ENCODE results near the gene CLK1. TPM values are rescaled to one million over a fixed set of nuclear protein-coding genes. Genes with fewer than 3 reads are reported as not detected.

Gene CLK1
- total RNA-seq, 1 donor from 2014 or later: 69.2 TPM

GRCh38 chr2:200861617-200862155, 2.8 kb downstream of the CLK1 start:
- TF ChIP-seq CTCF (conservative IDR thresholded peaks at IDR 0.05): no peak
- peaks cover 33% of the 10 kb centered on the region for H3K4me1 Mint-ChIP-seq
- no peaks in the 10 kb centered on the region for H3K9me3 Mint-ChIP-seq
- H3K27me3 Mint-ChIP-seq (ENCODE audit: low read depth): no peaks in the 10 kb centered on the region
- H3K27ac Mint-ChIP-seq (ENCODE audit: unreplicated experiment): peak overlapping the region; percentile 1
- H3K36me3 Mint-ChIP-seq (ENCODE audit: low read depth): peaks cover 27% of the 10 kb centered on the region
- H3K4me3 Mint-ChIP-seq: peak overlapping the region; percentile 100
- DNase-seq (ENCODE audit: low read depth, low spot score): no peak

- H3K27me3 Mint-ChIP-seq (ENCODE audit: low read depth): no peaks in the 10 kb centered on the region
- no peaks in the 10 kb centered on the region for H3K9me3 Mint-ChIP-seq
- no peak for TF ChIP-seq CTCF (conservative IDR thresholded peaks at IDR 0.05)
- DNase-seq (ENCODE audit: low read depth, low spot score): no peak
- peaks cover 32% of the 10 kb centered on the region for H3K4me1 Mint-ChIP-seq
- peak overlapping the region; percentile 74 for H3K4me3 Mint-ChIP-seq
- no peak overlapping the region for H3K27ac Mint-ChIP-seq (ENCODE audit: unreplicated experiment)
- H3K36me3 Mint-ChIP-seq (ENCODE audit: low read depth): peaks cover 32% of the 10 kb centered on the region
Measured at GRCh38 chr2:200860092-200860795, 4.2 kb downstream of the CLK1 start.

- H3K27me3 Mint-ChIP-seq (ENCODE audit: low read depth): no peaks in the 10 kb centered on the region
- H3K4me3 Mint-ChIP-seq: no peak overlapping the region
- no peaks in the 10 kb centered on the region for H3K9me3 Mint-ChIP-seq
- H3K36me3 Mint-ChIP-seq (ENCODE audit: low read depth): peaks cover 37% of the 10 kb centered on the region
- TF ChIP-seq CTCF (conservative IDR thresholded peaks at IDR 0.05): no peak
- peaks cover 14% of the 10 kb centered on the region for H3K4me1 Mint-ChIP-seq
- no peak overlapping the region for H3K27ac Mint-ChIP-seq (ENCODE audit: unreplicated experiment)
- DNase-seq (ENCODE audit: low read depth, low spot score): no peak
Measured at GRCh38 chr2:200856806-200857205, 7.7 kb downstream of the CLK1 start.

GRCh38 chr2:200852605-200853004, 11.9 kb downstream of the CLK1 start:
- no peak for TF ChIP-seq CTCF (conservative IDR thresholded peaks at IDR 0.05)
- Mint-ChIP-seq H3K27me3 (ENCODE audit: low read depth) (no peaks in the 10 kb centered on the region), H3K9me3 (no peaks in the 10 kb centered on the region), H3K36me3 (ENCODE audit: low read depth) (peaks cover 26% of the 10 kb centered on the region), H3K4me3 (no peak overlapping the region), H3K4me1 (no peaks in the 10 kb centered on the region), H3K27ac (ENCODE audit: unreplicated experiment) (no peak overlapping the region)
- DNase-seq (ENCODE audit: low read depth, low spot score): no peak

GRCh38 chr2:200851398-200852248, 12.8 kb downstream of the CLK1 start:
- no peak for DNase-seq (ENCODE audit: low read depth, low spot score)
- H3K27me3 Mint-ChIP-seq (ENCODE audit: low read depth): no peaks in the 10 kb centered on the region
- H3K9me3 Mint-ChIP-seq: no peaks in the 10 kb centered on the region
- H3K4me3 Mint-ChIP-seq: no peak overlapping the region
- TF ChIP-seq CTCF (conservative IDR thresholded peaks at IDR 0.05): no peak
- H3K36me3 Mint-ChIP-seq (ENCODE audit: low read depth): peaks cover 26% of the 10 kb centered on the region
- H3K4me1 Mint-ChIP-seq: no peaks in the 10 kb centered on the region
- H3K27ac Mint-ChIP-seq (ENCODE audit: unreplicated experiment): no peak overlapping the region
